Fibroblast of peridontal ligament (primary cell): ENCODE results near the gene SH2D2A.

Experiments used
- DNase-seq: peaks from one replicate; pipeline ENCODE4 v3.0.0-alpha.2; 2010; ENCODE audit errors: extremely low read depth

The SH2D2A gene

GRCh38 chr1:156823210-156823790, 6.7 kb upstream of the SH2D2A start:
- no peak for DNase-seq

GRCh38 chr1:156822680-156823079, 6.0 kb upstream of the SH2D2A start:
- no peak for DNase-seq

- peak; percentile 45 for DNase-seq
Measured at GRCh38 chr1:156821801-156822200, 5.2 kb upstream of the SH2D2A start.

GRCh38 chr1:156815961-156816422, 656 bp downstream of the SH2D2A start:
- DNase-seq = no peak

GRCh38 chr1:156815307-156815826, 1.3 kb downstream of the SH2D2A start:
- DNase-seq = peak; percentile 86

GRCh38 chr1:156814571-156815260, 1.9 kb downstream of the SH2D2A start:
- DNase-seq = no peak

GRCh38 chr1:156813750-156814570, 2.7 kb downstream of the SH2D2A start:
- DNase-seq = peak; percentile 25

GRCh38 chr1:156813298-156813697, 3.4 kb downstream of the SH2D2A start:
- DNase-seq = no peak

GRCh38 chr1:156812293-156812990, 4.2 kb downstream of the SH2D2A start:
- no peak for DNase-seq

- no peak for DNase-seq
Measured at GRCh38 chr1:156811168-156811567, 5.5 kb downstream of the SH2D2A start.

- DNase-seq = no peak
Measured at GRCh38 chr1:156809711-156810366, 6.8 kb downstream of the SH2D2A start.

- DNase-seq = no peak
Measured at GRCh38 chr1:156809281-156809680, 7.4 kb downstream of the SH2D2A start.

GRCh38 chr1:156808186-156809030, 8.2 kb downstream of the SH2D2A start:
- DNase-seq = no peak

GRCh38 chr1:156807627-156808026, 9.0 kb downstream of the SH2D2A start:
- DNase-seq = no peak

- no peak for DNase-seq
Measured at GRCh38 chr1:156806512-156807440, 9.9 kb downstream of the SH2D2A start.

- peak; percentile 89 for DNase-seq
Measured at GRCh38 chr1:156805766-156806511, 10.7 kb downstream of the SH2D2A start.

GRCh38 chr1:156804572-156805243, 11.9 kb downstream of the SH2D2A start:
- peak; percentile 61 for DNase-seq

GRCh38 chr1:156804026-156804425, 12.6 kb downstream of the SH2D2A start:
- no peak for DNase-seq
